Measurements from ENCODE around the gene MBD5.

DNA sequence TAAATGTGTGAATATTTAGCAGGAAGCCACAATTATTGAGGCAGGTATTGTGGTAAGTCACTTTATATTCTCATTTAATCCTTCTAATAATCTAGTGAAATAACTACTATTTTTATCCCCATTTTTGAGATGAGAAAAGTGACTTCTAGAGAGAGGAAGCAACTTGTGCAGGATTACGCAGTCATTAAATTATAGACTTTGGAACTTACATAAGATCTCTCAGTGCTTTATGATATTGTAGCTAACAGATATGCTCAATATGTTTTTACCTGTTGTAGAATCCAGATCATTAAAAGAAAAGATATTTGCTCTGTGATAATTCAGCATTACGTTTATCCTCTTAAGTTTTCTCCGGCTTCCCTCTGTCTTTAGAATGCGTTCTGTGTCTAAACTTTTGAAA is 50.5 kb downstream of the MBD5 start:
- TF ChIP-seq, protein P1, sequence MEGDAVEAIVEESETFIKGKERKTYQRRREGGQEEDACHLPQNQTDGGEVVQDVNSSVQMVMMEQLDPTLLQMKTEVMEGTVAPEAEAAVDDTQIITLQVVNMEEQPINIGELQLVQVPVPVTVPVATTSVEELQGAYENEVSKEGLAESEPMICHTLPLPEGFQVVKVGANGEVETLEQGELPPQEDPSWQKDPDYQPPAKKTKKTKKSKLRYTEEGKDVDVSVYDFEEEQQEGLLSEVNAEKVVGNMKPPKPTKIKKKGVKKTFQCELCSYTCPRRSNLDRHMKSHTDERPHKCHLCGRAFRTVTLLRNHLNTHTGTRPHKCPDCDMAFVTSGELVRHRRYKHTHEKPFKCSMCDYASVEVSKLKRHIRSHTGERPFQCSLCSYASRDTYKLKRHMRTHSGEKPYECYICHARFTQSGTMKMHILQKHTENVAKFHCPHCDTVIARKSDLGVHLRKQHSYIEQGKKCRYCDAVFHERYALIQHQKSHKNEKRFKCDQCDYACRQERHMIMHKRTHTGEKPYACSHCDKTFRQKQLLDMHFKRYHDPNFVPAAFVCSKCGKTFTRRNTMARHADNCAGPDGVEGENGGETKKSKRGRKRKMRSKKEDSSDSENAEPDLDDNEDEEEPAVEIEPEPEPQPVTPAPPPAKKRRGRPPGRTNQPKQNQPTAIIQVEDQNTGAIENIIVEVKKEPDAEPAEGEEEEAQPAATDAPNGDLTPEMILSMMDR (IDR thresholded peaks at IDR 0.05) = no peak
- TF ChIP-seq ZFX (IDR thresholded peaks at IDR 0.05; ENCODE audit: borderline replicate concordance) = no peak
